ENCODE results near the gene CPED1.

GRCh38 chr7:121339082-121339481 lies 350.6 kb downstream of the CPED1 start:
- TF ChIP-seq POLR2AphosphoS5 (IDR thresholded peaks at IDR 0.05; ENCODE audit: borderline replicate concordance, low read depth, low read length) (no peak), EZH2 (IDR thresholded peaks at IDR 0.05) (no peak)
